GM12878 (cell line): Measurements from ENCODE around the gene NRAS. TPM values are rescaled to one million over a fixed set of nuclear protein-coding genes. Genes with fewer than 3 reads are reported as not detected.

Source experiments
- CBFB ChIP-seq: IDR thresholded peaks from 2 replicates; pipeline ENCODE4 v1.6.1; 2016; ENCODE audit warnings: antibody characterized with exemption, low read depth
- CREM ChIP-seq: IDR thresholded peaks from 2 replicates; pipeline ENCODE4 v1.6.1; 2014; ENCODE audit warnings: antibody characterized with exemption, low read depth
- ETV6 ChIP-seq, 2 experiments: fragments of 450-650 bp in 1 of 2; IDR thresholded peaks in 1 of 2; conservative IDR thresholded peaks in 1 of 2; 2 replicates each; pipeline ENCODE4 v1.6.1; 2014; ENCODE audit warnings: antibody characterized with exemption in 1 of 2, borderline replicate concordance in 1 of 2, low read depth in 1 of 2, mild to moderate bottlenecking in 1 of 2, moderate library complexity in 1 of 2
- GABPA ChIP-seq: IDR thresholded peaks from 2 replicates; pipeline ENCODE4 v1.6.1; 2014; ENCODE audit warnings: antibody characterized with exemption, low read depth, mild to moderate bottlenecking, inconsistent platforms
- JUNB ChIP-seq: IDR thresholded peaks from 2 replicates; pipeline ENCODE4 v1.6.1; 2016; ENCODE audit warnings: antibody characterized with exemption, mild to moderate bottlenecking
- NFYA ChIP-seq: IDR thresholded peaks from 2 replicates; pipeline ENCODE4 v1.6.1; 2011; ENCODE audit warnings: low read depth, mild to moderate bottlenecking, low read length, improper control_type of control experiment, borderline replicate concordance
- SUPT20H ChIP-seq: IDR thresholded peaks from 2 replicates; pipeline ENCODE4 v1.6.1; 2011; ENCODE audit warnings: low read depth, mild to moderate bottlenecking, low read length, moderate library complexity, borderline replicate concordance; ENCODE audit not compliant: control insufficient read depth
- TBL1XR1 ChIP-seq: IDR thresholded peaks from 2 replicates; pipeline ENCODE4 v1.6.1; 2012; ENCODE audit warnings: low read depth, low read length, improper control_type of control experiment
- polyA plus RNA-seq, 11 experiments: library from polyadenylated mRNA; depleted of rRNA in 4 of 11; unstranded in 6 of 11; stranded (reverse) in 5 of 11; fragments of >200 nt; fragmentation: Nextera tagmentation in 4 of 11; fragmentation: Illumina TruSeq in 1 of 11; extraction: Ambion mirVana in 4 of 11; extraction: Trizol in 1 of 11; gene quantifications; 1 replicate in 1 of 11; 2 replicates in 10 of 11; pipeline versions ENCODE4 v1.2.1 to v1.2.3, GENCODE V29; 2011 to 2016; ENCODE audit warnings: inconsistent platforms in 2 of 11, missing spikeins in 2 of 11, low read depth in 1 of 11
- total RNA-seq, 4 experiments: library from RNA; depleted of rRNA in 3 of 4; stranded (reverse); fragments of >200 nt in 3 of 4; fragmentation: Illumina TruSeq in 1 of 4; extraction: Trizol in 1 of 4; gene quantifications; 2 replicates each; pipeline versions ENCODE4 v1.2.1 to v1.2.3, GENCODE V29; 2013 to 2021
- TF ChIP-seq, protein P1 (sequence below): fragments of 450-650 bp; IDR thresholded peaks from 2 replicates; pipeline ENCODE4 v1.6.1; 2017; ENCODE audit warnings: low read depth, mild to moderate bottlenecking, moderate library complexity
- TF ChIP-seq, protein P2 (sequence below): fragments of 450-650 bp; IDR thresholded peaks from 2 replicates; pipeline ENCODE4 v1.6.1; 2017; ENCODE audit warnings: mild to moderate bottlenecking, low read depth, inconsistent platforms; ENCODE audit not compliant: poor library complexity, severe bottlenecking
- TF ChIP-seq, protein P3 (sequence below): fragments of 450-650 bp; conservative IDR thresholded peaks from 2 replicates; pipeline ENCODE4 v1.6.1; 2017; ENCODE audit warnings: mild to moderate bottlenecking, moderate library complexity
- TF ChIP-seq, protein P4 (sequence below), 3 experiments: IDR thresholded peaks in 2 of 3; conservative IDR thresholded peaks in 1 of 3; 2 replicates each; pipeline ENCODE4 v1.5.1; 2011; ENCODE audit warnings: low read depth in 3 of 3, low read length in 3 of 3, mild to moderate bottlenecking in 3 of 3, control low read depth in 2 of 3, moderate library complexity in 2 of 3, inconsistent platforms in 1 of 3, mixed read lengths in 1 of 3; ENCODE audit not compliant: control insufficient read depth in 2 of 3, insufficient read depth in 1 of 3; ENCODE audit errors: extremely low read depth in 1 of 3
- TF ChIP-seq, protein P5 (sequence below): IDR thresholded peaks from 2 replicates; pipeline ENCODE4 v1.6.1; 2012; ENCODE audit warnings: mild to moderate bottlenecking, low read depth, low read length

The NRAS gene
- total and polyA plus RNA-seq, 10 of the 15 experiments (the other 5 are each of a cell fraction or from before 2014, with no cell fraction given) = 31.7 to 73.2 (median 66.2) TPM

DNA sequence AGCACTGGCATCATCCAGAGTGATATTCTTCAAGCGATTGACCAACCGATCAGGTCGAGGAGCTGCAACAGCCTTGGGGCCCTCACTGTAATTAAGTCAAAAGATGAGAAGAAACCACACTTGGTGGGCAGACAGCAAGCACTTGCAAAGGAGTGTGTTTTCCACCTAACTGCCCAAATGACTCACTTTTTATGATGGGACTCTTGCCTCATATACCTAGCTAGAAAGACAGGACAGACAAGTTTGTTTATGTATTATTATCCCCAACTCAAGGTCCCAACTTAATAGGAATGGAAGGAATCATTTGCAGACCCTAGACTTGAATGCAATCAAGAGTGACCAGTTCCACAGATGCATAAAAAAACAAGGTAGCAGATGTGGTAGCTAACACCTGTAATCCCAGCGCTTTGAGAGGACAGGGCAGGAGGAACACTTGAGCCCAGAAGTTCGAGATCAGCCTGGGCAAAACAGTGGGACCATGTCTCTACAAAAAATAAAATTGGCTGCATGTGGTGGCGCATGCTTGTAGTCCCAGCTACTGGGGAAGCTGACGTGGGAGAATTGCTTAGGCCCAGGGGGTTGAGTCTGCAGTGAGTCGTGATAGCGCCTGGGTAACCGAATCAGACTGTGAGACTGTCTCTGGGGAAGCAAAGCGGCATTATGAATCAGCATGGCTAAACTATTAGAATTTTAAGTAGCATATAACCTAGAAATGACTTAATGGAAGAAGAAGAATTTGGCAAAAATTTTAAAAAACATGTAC is 2.3 kb upstream of the NRAS start (continued):
- TF ChIP-seq ETV6 (conservative IDR thresholded peaks at IDR 0.05 in 1 of 2, IDR thresholded peaks at IDR 0.05 in 1 of 2; ENCODE audit: borderline replicate concordance in 1 of 2, low read depth in 1 of 2) = no peak
- TF ChIP-seq CBFB = no peak
- no peak for TF ChIP-seq JUNB
- TF ChIP-seq TBL1XR1 = no peak
- no peak for TF ChIP-seq CREM
- TF ChIP-seq, protein P1, sequence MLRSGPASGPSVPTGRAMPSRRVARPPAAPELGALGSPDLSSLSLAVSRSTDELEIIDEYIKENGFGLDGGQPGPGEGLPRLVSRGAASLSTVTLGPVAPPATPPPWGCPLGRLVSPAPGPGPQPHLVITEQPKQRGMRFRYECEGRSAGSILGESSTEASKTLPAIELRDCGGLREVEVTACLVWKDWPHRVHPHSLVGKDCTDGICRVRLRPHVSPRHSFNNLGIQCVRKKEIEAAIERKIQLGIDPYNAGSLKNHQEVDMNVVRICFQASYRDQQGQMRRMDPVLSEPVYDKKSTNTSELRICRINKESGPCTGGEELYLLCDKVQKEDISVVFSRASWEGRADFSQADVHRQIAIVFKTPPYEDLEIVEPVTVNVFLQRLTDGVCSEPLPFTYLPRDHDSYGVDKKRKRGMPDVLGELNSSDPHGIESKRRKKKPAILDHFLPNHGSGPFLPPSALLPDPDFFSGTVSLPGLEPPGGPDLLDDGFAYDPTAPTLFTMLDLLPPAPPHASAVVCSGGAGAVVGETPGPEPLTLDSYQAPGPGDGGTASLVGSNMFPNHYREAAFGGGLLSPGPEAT = no peak
- TF ChIP-seq, protein P2, sequence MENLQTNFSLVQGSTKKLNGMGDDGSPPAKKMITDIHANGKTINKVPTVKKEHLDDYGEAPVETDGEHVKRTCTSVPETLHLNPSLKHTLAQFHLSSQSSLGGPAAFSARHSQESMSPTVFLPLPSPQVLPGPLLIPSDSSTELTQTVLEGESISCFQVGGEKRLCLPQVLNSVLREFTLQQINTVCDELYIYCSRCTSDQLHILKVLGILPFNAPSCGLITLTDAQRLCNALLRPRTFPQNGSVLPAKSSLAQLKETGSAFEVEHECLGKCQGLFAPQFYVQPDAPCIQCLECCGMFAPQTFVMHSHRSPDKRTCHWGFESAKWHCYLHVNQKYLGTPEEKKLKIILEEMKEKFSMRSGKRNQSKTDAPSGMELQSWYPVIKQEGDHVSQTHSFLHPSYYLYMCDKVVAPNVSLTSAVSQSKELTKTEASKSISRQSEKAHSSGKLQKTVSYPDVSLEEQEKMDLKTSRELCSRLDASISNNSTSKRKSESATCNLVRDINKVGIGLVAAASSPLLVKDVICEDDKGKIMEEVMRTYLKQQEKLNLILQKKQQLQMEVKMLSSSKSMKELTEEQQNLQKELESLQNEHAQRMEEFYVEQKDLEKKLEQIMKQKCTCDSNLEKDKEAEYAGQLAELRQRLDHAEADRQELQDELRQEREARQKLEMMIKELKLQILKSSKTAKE = no peak
- TF ChIP-seq, protein P3, sequence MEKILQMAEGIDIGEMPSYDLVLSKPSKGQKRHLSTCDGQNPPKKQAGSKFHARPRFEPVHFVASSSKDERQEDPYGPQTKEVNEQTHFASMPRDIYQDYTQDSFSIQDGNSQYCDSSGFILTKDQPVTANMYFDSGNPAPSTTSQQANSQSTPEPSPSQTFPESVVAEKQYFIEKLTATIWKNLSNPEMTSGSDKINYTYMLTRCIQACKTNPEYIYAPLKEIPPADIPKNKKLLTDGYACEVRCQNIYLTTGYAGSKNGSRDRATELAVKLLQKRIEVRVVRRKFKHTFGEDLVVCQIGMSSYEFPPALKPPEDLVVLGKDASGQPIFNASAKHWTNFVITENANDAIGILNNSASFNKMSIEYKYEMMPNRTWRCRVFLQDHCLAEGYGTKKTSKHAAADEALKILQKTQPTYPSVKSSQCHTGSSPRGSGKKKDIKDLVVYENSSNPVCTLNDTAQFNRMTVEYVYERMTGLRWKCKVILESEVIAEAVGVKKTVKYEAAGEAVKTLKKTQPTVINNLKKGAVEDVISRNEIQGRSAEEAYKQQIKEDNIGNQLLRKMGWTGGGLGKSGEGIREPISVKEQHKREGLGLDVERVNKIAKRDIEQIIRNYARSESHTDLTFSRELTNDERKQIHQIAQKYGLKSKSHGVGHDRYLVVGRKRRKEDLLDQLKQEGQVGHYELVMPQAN = no peak
- TF ChIP-seq, protein P4, sequence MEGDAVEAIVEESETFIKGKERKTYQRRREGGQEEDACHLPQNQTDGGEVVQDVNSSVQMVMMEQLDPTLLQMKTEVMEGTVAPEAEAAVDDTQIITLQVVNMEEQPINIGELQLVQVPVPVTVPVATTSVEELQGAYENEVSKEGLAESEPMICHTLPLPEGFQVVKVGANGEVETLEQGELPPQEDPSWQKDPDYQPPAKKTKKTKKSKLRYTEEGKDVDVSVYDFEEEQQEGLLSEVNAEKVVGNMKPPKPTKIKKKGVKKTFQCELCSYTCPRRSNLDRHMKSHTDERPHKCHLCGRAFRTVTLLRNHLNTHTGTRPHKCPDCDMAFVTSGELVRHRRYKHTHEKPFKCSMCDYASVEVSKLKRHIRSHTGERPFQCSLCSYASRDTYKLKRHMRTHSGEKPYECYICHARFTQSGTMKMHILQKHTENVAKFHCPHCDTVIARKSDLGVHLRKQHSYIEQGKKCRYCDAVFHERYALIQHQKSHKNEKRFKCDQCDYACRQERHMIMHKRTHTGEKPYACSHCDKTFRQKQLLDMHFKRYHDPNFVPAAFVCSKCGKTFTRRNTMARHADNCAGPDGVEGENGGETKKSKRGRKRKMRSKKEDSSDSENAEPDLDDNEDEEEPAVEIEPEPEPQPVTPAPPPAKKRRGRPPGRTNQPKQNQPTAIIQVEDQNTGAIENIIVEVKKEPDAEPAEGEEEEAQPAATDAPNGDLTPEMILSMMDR (IDR thresholded peaks at IDR 0.05 in 2 of 3, conservative IDR thresholded peaks at IDR 0.05 in 1 of 3; ENCODE audit: control insufficient read depth in 2 of 3, extremely low read depth in 1 of 3, insufficient read depth in 1 of 3, low read depth in 3 of 3, low read length in 3 of 3) = no peak
- TF ChIP-seq GABPA = no peak
- TF ChIP-seq, protein P5, sequence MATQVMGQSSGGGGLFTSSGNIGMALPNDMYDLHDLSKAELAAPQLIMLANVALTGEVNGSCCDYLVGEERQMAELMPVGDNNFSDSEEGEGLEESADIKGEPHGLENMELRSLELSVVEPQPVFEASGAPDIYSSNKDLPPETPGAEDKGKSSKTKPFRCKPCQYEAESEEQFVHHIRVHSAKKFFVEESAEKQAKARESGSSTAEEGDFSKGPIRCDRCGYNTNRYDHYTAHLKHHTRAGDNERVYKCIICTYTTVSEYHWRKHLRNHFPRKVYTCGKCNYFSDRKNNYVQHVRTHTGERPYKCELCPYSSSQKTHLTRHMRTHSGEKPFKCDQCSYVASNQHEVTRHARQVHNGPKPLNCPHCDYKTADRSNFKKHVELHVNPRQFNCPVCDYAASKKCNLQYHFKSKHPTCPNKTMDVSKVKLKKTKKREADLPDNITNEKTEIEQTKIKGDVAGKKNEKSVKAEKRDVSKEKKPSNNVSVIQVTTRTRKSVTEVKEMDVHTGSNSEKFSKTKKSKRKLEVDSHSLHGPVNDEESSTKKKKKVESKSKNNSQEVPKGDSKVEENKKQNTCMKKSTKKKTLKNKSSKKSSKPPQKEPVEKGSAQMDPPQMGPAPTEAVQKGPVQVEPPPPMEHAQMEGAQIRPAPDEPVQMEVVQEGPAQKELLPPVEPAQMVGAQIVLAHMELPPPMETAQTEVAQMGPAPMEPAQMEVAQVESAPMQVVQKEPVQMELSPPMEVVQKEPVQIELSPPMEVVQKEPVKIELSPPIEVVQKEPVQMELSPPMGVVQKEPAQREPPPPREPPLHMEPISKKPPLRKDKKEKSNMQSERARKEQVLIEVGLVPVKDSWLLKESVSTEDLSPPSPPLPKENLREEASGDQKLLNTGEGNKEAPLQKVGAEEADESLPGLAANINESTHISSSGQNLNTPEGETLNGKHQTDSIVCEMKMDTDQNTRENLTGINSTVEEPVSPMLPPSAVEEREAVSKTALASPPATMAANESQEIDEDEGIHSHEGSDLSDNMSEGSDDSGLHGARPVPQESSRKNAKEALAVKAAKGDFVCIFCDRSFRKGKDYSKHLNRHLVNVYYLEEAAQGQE = no peak
- no peak for TF ChIP-seq SUPT20H
- no peak for TF ChIP-seq NFYA
